H1 (cell line): ENCODE data around the gene CYB561.

Experiments
- CEBPB ChIP-seq: IDR thresholded peaks from 2 replicates; pipeline ENCODE4 v1.6.1; 2012; ENCODE audit warnings: low read depth, low read length
- CHD1 ChIP-seq: IDR thresholded peaks from 2 replicates; pipeline ENCODE4 v1.6.1; 2012; ENCODE audit warnings: low read depth, low read length, improper control_type of control experiment
- EZH2 ChIP-seq: fragments of 200-600 bp; sonication (generic); IDR thresholded peaks from 2 replicates; pipeline ENCODE4 v1.7.1; 2012; ENCODE audit warnings: low read depth, mild to moderate bottlenecking, moderate library complexity, low read length, inconsistent platforms; ENCODE audit not compliant: severe bottlenecking
- MAX ChIP-seq: IDR thresholded peaks from 2 replicates; pipeline ENCODE4 v1.6.1; 2012; ENCODE audit warnings: inconsistent platforms
- POLR2A ChIP-seq, 2 experiments: IDR thresholded peaks; 1 replicate in 1 of 2; 2 replicates in 1 of 2; pipeline ENCODE4 v1.6.1; 2011; ENCODE audit warnings: low read depth in 2 of 2, low read length in 2 of 2, mild to moderate bottlenecking in 2 of 2; ENCODE audit errors: control extremely low read depth in 1 of 2
- SIN3A ChIP-seq, 2 experiments: IDR thresholded peaks in 1 of 2; conservative IDR thresholded peaks in 1 of 2; 2 replicates each; pipeline ENCODE4 v1.6.1; 2011 to 2012; ENCODE audit warnings: low read length in 2 of 2, improper control_type of control experiment in 1 of 2, low read depth in 1 of 2, mild to moderate bottlenecking in 1 of 2
- SP4 ChIP-seq: IDR thresholded peaks from 2 replicates; pipeline ENCODE4 v1.6.1; 2012; ENCODE audit warnings: low read length, inconsistent platforms
- TF ChIP-seq, protein P1 (sequence below), 3 experiments: IDR thresholded peaks; 1 replicate in 2 of 3; 2 replicates in 1 of 3; pipeline versions ENCODE4 v1.5.1 to v1.6.1; 2011; ENCODE audit warnings: low read length in 3 of 3, mild to moderate bottlenecking in 3 of 3, inconsistent platforms in 2 of 3, low read depth in 1 of 3, moderate library complexity in 1 of 3; ENCODE audit not compliant: insufficient read depth in 1 of 3; ENCODE audit errors: control extremely low read depth in 1 of 3
- TF ChIP-seq, protein P2 (sequence below): IDR thresholded peaks from 2 replicates; pipeline ENCODE4 v1.6.1; 2011; ENCODE audit warnings: low read depth, mild to moderate bottlenecking, low read length; ENCODE audit not compliant: insufficient read depth

GRCh38 chr17:63423251-63423950 lies 22.7 kb downstream of the CYB561 start:
- TF ChIP-seq, protein P1, sequence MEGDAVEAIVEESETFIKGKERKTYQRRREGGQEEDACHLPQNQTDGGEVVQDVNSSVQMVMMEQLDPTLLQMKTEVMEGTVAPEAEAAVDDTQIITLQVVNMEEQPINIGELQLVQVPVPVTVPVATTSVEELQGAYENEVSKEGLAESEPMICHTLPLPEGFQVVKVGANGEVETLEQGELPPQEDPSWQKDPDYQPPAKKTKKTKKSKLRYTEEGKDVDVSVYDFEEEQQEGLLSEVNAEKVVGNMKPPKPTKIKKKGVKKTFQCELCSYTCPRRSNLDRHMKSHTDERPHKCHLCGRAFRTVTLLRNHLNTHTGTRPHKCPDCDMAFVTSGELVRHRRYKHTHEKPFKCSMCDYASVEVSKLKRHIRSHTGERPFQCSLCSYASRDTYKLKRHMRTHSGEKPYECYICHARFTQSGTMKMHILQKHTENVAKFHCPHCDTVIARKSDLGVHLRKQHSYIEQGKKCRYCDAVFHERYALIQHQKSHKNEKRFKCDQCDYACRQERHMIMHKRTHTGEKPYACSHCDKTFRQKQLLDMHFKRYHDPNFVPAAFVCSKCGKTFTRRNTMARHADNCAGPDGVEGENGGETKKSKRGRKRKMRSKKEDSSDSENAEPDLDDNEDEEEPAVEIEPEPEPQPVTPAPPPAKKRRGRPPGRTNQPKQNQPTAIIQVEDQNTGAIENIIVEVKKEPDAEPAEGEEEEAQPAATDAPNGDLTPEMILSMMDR (IDR thresholded peaks at IDR 0.05; ENCODE audit: control extremely low read depth in 1 of 3, insufficient read depth in 1 of 3, low read depth in 1 of 3, low read length in 3 of 3) = no peak
- no peak for TF ChIP-seq SIN3A (conservative IDR thresholded peaks at IDR 0.05 in 1 of 2, IDR thresholded peaks at IDR 0.05 in 1 of 2; ENCODE audit: low read depth in 1 of 2, low read length in 2 of 2)
- TF ChIP-seq MAX = no peak
- no peak for TF ChIP-seq SP4
- no peak for TF ChIP-seq EZH2
- TF ChIP-seq POLR2A (IDR thresholded peaks at IDR 0.05; ENCODE audit: control extremely low read depth in 1 of 2, low read depth in 2 of 2, low read length in 2 of 2) = no peak
- TF ChIP-seq CEBPB = no peak
- TF ChIP-seq, protein P2, sequence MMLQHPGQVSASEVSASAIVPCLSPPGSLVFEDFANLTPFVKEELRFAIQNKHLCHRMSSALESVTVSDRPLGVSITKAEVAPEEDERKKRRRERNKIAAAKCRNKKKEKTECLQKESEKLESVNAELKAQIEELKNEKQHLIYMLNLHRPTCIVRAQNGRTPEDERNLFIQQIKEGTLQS = no peak
- TF ChIP-seq CHD1 = no peak
